Measurements from ENCODE around the gene ADPRS.

Gene ADPRS

GRCh38 chr1:36088577-36089392, at the start of gene ADPRS:
TSS of gene ADPRS (plus strand) at chr1:36088892. CDS start at chr1:36088905, 13 bp downstream.
- peak; percentile 93 for DNase-seq (ENCODE audit: low spot score)

GRCh38 chr1:36040238-36040637, 48.5 kb upstream of the ADPRS start:
- no peak for DNase-seq (ENCODE audit: low spot score)

- no peak for DNase-seq (ENCODE audit: low spot score)
Observed at GRCh38 chr1:36051821-36052220, 36.9 kb upstream of the ADPRS start.

- DNase-seq (ENCODE audit: low spot score), result no peak
Observed at GRCh38 chr1:36053978-36054377, 34.7 kb upstream of the ADPRS start.

GRCh38 chr1:36055706-36056105, 33.0 kb upstream of the ADPRS start:
- DNase-seq (ENCODE audit: low spot score), result no peak

- no peak for DNase-seq (ENCODE audit: low spot score)
Observed at GRCh38 chr1:36062315-36062714, 26.4 kb upstream of the ADPRS start.

GRCh38 chr1:36067871-36068270, 20.8 kb upstream of the ADPRS start:
- no peak for DNase-seq (ENCODE audit: low spot score)

- DNase-seq (ENCODE audit: low spot score), result no peak
Observed at GRCh38 chr1:36068866-36069265, 19.8 kb upstream of the ADPRS start.

- DNase-seq (ENCODE audit: low spot score), result no peak
Observed at GRCh38 chr1:36070349-36070748, 18.3 kb upstream of the ADPRS start.

- DNase-seq (ENCODE audit: low spot score), result no peak
Observed at GRCh38 chr1:36076979-36077573, 11.6 kb upstream of the ADPRS start.

- no peak for DNase-seq (ENCODE audit: low spot score)
Observed at GRCh38 chr1:36080236-36080635, 8.5 kb upstream of the ADPRS start.

- DNase-seq (ENCODE audit: low spot score), result no peak
Observed at GRCh38 chr1:36080801-36081200, 7.9 kb upstream of the ADPRS start.

- DNase-seq (ENCODE audit: low spot score), result no peak
Observed at GRCh38 chr1:36081926-36082485, 6.7 kb upstream of the ADPRS start.

GRCh38 chr1:36083219-36083618, 5.5 kb upstream of the ADPRS start:
- DNase-seq (ENCODE audit: low spot score), result no peak

- DNase-seq (ENCODE audit: low spot score), result peak; percentile 46
Observed at GRCh38 chr1:36083635-36084496, 4.8 kb upstream of the ADPRS start, which contains the start of gene TEKT2. TSS of gene TEKT2 (plus strand) at chr1:36084094. CDS start at chr1:36084922, 828 bp downstream.

GRCh38 chr1:36084497-36085115, 4.1 kb upstream of the ADPRS start:
- DNase-seq (ENCODE audit: low spot score), result no peak

GRCh38 chr1:36085126-36085525, 3.6 kb upstream of the ADPRS start:
- DNase-seq (ENCODE audit: low spot score), result no peak

GRCh38 chr1:36085686-36086526, 2.8 kb upstream of the ADPRS start:
- no peak for DNase-seq (ENCODE audit: low spot score)

- DNase-seq (ENCODE audit: low spot score), result no peak
Observed at GRCh38 chr1:36086529-36087232, 2.0 kb upstream of the ADPRS start.
